Activated CD4-positive, alpha-beta T cell treated with anti-CD3 and anti-CD28 coated beads, Interleukin-2, Interleukin-6, amounts not matched to agents 100 ng/mL and 50 ng/mL, durations not matched to agents 16 hours and 8 hours (primary cell): ENCODE results near the gene RPL29.
"Not testable (repeated sequence)": the region's sequence is repeated elsewhere in the genome, so short reads cannot be mapped to it uniquely, and the experiment has no call there.

Experiments used
- DNase-seq: peaks from one replicate; pipeline ENCODE4 v3.0.0-alpha.2; 2020

The RPL29 gene

DNA sequence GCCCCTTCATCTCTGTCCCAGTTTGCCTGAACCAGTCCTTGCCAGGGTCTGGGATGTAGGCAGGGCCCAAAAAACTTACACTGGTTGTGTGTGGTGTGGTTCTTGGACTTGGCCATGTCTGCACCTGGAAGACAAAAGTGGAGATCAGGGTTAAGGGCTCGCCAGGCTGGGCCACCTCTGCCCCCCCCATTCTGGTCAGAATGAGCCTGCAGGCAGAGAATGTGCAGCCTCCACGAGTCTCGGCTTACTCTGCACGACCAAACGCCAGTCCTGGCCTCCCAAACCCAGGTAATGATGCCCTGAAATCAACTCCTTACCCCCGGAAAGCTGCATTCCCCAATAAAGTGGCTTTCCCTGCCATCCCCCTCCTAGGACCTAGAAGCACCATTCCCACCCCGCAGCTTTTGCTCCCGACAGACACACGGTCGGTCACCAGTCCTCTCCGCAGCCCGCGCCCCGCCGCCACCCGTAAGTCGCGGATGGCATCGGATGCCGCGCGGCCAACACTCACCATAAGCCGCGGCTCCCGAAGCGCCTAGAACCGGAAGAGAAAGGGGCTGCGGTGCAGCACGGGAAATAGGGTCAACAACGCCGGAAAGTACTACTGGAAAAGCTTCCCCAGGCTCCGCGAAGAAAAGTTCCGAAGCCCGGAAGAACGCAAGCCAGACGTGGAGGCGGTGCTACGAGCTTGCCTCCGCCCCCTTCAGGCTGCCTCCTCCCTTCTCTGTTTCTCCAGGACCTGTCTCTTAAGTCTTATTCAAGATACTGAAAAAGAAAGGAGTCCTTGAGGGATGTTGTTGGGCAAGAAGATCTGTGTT, at the start of gene RPL29:
Gene RPL29 (minus strand): TSS at position 550 of the 818 bp plus-strand sequence. CDS start 434 bp downstream, at position 116.
- peak; percentile 95 for DNase-seq

DNA sequence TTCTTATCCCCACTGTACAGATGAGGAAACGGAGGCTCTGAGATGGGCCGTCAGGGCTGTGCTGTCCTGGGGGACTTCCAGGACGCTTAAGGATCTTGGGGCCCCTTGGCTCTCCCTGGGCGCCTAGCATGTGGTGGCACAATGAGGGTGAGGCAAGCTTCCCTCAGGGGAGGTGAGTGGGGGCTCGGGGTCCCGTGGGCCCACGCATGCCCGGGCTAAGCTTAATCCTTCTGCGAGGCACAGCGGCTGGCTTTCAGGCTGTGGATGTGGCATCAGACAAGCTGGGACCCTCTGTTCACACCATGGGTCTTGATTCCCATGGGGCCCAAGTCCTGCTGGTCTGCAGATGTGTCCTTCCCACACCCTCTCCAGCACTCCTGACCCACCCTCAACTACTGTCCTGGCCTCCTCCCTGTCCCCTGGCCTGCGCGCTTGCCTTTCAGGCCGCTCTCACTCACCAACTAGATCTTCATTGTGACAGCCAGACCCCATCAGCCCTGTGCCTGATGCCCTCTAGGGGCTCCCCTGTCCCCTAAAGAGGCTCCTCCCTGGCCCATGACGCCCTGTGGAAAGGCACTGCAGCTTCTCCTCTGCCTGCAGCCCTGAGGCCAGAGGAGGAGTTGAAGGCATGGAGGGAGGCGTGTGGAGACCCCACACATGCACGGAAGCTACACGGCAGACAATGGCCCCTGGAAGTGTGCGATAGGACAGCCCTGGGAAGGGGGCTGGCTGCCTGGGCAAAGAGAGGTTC, 49.3 kb upstream of the RPL29 start:
- DNase-seq = no peak

DNA sequence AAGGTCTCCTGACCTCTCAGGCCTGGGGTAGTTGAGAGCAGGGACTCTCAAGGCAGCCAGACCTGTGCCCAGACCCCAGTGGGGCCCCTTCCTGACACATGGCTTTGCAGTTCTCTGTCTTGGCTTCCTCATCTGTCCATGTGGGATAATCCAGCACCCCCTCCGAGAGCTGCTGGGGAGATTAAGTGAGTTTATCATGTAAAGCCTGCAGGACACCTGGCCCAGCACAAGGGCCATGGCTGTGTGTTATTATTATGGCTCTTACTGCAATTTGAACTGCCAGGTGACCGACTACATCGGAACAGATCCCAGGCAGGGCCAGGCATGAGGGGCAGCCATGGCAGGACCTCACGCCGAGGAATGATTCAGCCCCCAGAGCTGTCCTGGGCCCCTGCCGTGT, 48.1 kb upstream of the RPL29 start:
- no peak for DNase-seq

- not testable (repeated sequence) for DNase-seq
Observed at GRCh38 chr3:52043039-52043438, 47.3 kb upstream of the RPL29 start.

DNA sequence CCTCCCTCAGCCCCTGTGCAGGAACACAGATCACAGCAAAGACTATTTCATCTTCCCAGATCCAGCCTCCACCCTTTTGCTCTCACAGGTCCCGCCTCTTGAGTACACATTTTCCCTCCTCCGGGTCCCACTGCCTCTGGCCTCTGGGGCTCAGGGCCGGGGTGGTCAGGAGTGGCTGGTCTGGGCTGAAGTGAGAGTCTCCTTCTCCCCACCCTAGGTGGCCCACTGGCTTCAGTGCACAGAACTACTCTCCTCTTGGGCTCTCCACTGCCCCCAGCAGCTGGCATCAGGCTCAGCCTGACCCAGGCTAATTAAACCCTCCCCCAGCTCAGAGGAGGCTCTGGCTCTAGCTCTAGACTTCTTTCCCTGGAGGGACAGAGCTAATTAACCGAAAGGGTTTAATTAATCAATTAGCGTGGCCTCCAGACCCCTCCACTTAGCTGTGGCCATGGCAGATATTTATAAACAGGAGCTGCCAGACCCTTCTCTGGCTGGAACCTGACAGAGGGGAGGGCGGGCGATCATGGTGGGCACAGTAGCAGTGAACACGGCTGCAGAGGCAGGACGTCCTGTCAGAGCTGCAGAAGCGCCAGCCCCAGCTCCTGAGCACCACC, 45.5 kb upstream of the RPL29 start:
- no peak for DNase-seq

GRCh38 chr3:52040600-52040999, 44.9 kb upstream of the RPL29 start:
- DNase-seq = no peak

DNA sequence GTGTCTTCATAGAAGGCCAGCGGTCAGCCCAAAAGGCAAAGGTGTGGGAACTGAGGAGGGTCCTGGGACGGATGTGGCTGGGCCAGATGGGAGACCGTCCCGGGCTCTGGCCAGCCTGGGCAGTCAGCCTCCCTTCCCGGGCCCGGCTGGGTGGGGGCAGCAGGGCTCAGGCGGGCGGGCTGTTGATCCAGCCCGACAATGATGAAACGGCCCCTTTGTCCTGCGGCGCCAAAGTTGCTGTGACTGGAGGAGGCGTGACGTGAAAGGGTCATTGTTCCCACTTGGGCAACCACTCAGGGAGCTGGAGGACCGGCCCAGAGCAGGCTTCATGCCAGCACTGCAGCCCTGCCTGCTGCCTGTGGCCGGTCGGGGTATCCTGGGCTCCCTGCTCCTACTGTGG, 44.2 kb upstream of the RPL29 start:
- no peak for DNase-seq

- no peak for DNase-seq
Observed at GRCh38 chr3:52039426-52039825, 43.7 kb upstream of the RPL29 start.

DNA sequence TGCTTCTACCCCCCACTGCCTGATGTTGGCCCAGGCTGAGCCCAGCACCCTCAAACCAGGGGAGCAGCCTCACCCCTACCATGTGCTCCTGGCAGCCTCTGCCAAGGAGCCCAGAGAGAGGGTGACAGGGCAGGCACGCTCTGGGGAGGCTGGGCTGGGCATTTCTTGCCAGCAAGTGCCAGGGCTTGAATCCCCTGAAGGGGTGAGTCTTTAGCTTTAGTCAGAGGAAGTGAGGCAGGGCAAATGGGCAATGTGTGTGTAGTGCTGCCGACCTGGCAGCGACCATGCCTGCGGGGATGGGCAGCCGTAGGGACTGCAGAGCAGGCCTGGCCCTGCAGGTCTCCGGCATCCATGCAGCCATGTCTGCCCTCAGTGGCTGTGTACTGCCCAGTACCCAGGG, 42.5 kb upstream of the RPL29 start:
- DNase-seq = no peak

GRCh38 chr3:52037291-52037690, 41.6 kb upstream of the RPL29 start:
- no peak for DNase-seq

GRCh38 chr3:52036829-52037228, 41.1 kb upstream of the RPL29 start:
- DNase-seq = no peak

DNA sequence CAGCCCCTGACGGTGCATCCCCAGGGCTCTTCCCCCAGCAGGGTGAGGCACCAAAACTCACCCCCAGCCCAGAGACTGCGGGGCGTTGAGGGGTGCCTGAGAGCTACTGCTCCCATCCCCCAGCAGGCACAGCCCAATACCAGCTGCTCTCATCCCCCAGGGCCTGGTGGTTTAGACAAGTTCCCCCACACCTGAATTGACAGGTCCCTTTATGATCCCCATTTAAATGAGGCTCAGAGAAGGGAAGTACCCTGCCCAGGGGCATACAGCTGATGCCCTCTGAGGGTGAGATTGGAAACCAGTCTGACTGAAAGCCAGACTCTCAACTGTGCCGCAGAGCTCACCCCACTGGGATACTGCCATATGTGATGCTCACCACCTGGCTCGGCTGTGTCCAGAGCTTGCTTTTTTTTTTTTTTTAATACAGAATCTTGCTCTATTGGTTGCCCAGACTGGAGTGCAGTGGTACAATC, 40.6 kb upstream of the RPL29 start:
- DNase-seq = no peak

DNA sequence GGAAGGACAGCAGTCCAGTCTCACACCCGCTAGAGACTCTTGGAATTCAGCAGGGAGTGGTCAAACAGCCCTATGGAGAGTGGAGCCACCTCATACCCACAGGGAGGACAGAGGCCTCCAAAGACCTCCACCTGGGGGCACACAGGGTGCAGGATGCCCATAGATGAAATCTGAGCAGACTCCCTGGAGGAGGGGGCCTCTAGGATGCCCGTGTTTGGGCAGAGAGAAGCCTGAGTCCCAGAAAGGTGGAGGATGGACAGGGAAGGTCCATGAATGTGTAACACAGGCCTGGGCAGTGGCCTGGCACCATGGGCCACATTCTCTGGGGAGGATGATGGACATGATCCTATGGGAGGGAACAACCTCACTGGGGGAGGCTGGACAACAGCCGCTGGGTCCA, 39.0 kb upstream of the RPL29 start:
- DNase-seq = no peak

- no peak for DNase-seq
Observed at GRCh38 chr3:52034212-52034611, 38.5 kb upstream of the RPL29 start.

GRCh38 chr3:52033748-52034147, 38.1 kb upstream of the RPL29 start:
- DNase-seq = not testable (repeated sequence)

DNA sequence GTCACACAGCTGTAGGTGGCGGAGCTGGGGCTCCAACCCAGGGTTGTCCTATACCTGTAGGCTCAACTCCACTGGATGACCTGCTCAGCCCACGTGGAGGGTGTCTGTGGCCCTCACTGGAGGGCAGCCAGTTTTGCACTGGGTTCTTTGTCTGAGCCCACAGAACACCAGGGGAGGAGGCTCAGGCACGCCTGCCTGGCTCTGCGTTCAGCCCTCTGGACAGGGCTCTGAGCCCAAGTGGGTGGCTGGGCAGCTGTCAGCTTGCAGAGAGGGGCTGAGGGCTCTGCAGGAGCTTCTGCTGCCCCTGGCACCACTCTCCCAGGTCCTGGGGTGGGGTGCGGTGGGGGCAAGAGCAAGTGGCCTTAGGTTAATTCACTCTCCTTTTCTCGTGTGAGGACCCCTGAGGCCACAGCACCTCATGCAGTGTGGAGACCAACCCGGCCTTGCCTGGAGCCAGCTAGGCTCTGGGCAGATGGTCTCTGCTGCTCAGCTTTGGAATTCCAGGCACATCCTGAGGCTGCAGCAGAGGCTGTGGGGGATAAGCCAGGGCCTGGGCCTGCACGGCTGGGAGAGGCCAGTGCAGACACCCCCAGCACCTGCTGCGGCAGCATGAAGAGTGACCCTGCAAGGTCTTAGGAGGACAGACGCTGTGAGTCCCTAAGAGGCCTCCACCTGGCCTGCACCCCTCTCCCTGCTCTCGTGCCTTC, 37.2 kb upstream of the RPL29 start:
- no peak for DNase-seq

DNA sequence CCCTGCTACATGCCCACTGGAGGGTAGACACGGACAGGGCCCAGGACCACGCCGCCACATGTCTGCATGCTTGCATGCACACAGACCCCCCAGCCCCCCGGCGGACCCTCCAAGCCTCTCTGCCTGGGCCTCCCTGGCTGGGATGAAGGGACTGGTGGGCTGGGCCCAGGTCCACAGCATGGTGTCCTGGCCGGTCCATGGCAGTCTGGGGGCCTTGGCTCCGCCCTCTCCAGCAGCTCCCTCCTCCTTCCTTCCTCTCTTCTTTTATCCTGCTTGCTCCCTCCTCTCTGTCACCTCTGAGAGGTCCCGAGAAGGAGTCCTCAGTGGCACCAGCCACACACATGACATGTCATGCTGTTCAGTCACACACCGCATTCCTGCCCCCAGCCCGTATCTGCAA, 36.2 kb upstream of the RPL29 start:
- DNase-seq = no peak

GRCh38 chr3:52030714-52031310, 35.1 kb upstream of the RPL29 start:
- DNase-seq = no peak

DNA sequence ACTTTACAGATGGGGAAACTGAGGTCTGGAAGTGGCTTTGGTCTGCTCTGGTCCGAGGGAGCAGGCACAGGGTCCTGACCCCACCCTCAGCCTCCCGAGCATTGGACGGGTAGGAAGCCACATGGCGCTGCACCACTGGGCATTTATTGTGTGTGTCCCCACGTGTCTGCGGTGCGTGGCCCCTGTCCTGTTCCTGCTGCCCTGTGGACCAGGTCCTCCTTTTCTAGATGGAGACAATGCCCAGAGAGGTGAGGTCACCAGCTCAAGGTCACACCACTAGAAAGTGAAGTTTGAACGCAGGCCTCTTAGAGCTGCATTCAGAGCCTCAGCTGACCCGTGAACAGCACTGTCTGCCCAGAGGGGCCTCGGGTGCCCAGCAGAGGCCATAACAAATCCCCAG, 33.8 kb upstream of the RPL29 start:
- DNase-seq = no peak

- DNase-seq = no peak
Observed at GRCh38 chr3:52029053-52029452, 33.4 kb upstream of the RPL29 start.

DNA sequence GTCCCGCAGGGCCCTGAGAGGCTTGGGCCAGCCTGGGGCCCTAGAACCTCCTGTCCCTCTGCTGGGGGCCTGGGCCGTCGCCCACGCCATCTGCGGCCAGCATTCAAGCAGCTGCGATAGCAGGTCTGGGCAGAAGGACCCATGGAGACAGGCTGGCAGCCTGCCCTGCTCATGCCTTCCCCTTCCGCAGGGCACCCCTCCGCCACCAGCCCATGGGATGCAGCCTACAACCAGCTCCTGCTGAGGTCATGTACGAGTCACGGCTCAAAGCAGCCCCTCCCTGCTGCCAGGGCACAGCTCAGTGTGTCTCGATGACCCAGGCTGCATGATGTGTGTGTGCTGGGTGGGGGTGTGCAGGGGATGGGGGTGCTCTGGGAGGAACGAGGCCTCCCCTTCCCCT, 32.9 kb upstream of the RPL29 start:
- no peak for DNase-seq

DNA sequence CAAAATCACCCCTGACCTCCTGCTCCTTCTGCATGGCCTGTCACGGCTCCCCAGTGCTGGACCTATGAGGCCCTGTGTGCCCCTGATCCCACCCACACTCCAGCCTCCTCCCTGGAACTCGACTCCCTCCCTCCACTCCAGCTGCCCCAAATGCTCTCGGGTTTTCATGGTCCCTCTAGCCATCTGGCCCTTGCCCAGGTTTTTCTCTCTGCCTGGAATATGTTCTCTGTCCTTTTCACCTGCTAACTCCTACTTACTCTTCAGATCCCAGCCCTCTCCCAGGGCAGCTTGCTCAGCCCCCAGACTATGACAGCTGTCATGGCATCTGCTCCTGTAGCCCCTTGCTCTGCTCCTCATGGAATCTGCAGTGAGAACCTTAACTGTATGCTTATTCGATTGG, 30.3 kb upstream of the RPL29 start:
- no peak for DNase-seq

- no peak for DNase-seq
Observed at GRCh38 chr3:52025453-52025852, 29.8 kb upstream of the RPL29 start.
